ENCODE measurements around the gene HAPLN2.

HAPLN2 gene

DNA sequence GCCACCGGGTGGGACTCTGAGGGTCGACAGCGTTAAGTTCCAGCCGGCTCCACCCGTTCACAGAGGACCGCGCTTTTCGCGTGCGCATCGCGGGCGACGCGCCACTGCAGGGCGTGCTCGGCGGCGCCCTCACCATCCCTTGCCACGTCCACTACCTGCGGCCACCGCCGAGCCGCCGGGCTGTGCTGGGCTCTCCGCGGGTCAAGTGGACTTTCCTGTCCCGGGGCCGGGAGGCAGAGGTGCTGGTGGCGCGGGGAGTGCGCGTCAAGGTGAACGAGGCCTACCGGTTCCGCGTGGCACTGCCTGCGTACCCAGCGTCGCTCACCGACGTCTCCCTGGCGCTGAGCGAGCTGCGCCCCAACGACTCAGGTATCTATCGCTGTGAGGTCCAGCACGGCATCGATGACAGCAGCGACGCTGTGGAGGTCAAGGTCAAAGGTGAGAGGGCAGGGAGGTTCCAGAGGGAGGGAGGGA is 27.6 kb downstream of the HAPLN2 start:
- DNase-seq: no peak

- DNase-seq: no peak
Observed at GRCh38 chr1:156647351-156647750, 28.1 kb downstream of the HAPLN2 start.

GRCh38 chr1:156648496-156648895 is 29.3 kb downstream of the HAPLN2 start:
- no peak for DNase-seq

- peak; percentile 16 for DNase-seq
Observed at GRCh38 chr1:156648951-156649350, 29.7 kb downstream of the HAPLN2 start.

DNA sequence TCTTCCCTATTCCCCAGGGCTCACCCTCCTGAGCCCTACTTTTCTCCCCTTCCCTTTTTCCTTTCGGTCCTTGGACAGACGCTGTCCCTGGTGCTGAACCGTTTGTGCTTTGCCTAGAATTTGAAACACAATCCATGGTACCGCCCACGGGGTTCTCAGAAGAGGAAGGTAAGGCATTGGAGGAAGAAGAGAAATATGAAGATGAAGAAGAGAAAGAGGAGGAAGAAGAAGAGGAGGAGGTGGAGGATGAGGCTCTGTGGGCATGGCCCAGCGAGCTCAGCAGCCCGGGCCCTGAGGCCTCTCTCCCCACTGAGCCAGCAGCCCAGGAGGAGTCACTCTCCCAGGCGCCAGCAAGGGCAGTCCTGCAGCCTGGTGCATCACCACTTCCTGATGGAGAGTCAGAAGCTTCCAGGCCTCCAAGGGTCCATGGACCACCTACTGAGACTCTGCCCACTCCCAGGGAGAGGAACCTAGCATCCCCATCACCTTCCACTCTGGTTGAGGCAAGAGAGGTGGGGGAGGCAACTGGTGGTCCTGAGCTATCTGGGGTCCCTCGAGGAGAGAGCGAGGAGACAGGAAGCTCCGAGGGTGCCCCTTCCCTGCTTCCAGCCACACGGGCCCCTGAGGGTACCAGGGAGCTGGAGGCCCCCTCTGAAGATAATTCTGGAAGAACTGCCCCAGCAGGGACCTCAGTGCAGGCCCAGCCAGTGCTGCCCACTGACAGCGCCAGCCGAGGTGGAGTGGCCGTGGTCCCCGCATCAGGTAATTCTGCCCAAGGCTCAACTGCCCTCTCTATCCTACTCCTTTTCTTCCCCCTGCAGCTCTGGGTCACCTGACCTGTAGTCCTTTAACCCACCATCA is 33.1 kb downstream of the HAPLN2 start:
- DNase-seq: no peak

DNA sequence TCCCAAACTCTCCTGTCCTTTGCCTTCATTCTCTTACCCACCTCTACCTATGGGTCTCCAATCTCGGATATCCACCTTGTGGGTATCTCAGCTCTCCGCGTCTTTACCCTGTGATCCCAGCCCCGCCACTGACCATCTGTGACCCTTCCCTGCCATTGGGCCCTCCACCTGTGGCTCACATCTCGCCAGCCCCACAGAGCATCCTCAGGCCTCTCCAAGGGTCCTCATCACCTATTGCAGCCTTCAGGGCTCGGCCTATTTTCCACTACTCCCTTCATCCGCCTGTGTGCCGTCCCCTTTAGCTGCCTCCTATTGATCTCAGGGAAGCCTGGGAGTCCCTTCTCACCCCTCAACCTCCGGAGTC is 33.8 kb downstream of the HAPLN2 start:
- no peak for DNase-seq

DNA sequence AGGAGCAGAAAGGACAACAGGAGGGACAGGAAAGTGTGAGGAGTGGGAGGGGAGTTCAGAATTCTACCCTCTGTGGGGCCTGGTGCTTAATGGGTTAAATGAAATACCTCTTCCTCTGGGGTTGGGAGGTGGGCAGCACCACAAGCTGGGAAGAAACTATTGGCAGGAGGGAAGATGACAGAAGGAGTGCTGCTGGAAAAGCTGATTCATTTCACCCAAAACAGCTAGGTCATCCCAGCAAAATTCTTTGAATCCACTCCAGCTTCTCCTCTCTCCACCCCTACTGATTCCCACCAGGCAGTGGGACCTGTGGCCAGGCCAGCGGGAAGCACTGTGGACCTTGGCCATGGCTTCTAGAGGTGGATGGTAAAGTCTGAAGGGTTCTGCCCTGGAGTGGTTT is 35.5 kb downstream of the HAPLN2 start:
- peak; percentile 20 for DNase-seq

DNA sequence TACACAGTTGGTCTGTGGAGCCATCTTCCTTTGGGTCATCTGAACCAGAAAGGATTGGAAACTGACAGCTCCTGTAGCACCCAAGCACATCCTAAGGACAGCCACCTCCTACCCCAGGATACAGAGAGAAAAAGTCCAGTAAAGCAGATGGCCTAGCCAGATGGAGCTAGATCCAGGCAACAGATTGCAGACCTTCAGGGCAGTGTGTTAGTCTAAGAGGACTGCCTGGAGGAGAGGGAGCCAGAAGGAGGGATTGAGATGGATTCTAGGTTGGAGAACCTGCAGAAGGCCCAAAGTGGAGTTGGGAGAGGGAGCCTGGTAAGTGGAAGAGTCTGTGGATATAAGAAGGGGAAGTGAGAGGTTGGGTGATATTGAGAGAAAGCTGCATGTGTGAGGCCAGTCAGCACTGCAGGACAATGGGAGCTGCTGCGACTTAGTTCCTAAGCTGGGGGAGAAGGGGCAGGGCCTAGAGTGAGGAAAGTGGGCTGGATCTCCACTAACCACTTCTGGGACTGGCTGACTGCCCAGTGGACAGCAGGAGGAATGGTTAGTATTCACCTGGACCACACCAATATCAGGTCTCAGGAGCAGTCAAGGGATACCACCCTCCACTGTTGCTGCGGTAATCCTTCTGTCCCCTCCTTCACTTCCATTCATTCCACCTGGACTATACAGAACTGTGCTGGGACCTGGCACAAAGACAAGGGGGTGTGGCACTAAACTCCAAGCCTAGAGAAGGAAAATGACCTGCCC is 36.1 kb downstream of the HAPLN2 start:
- DNase-seq: peak; percentile 63

- DNase-seq: no peak
Observed at GRCh38 chr1:156655904-156656516, 36.8 kb downstream of the HAPLN2 start.

GRCh38 chr1:156656806-156657740 is 37.9 kb downstream of the HAPLN2 start:
- peak; percentile 77 for DNase-seq

DNA sequence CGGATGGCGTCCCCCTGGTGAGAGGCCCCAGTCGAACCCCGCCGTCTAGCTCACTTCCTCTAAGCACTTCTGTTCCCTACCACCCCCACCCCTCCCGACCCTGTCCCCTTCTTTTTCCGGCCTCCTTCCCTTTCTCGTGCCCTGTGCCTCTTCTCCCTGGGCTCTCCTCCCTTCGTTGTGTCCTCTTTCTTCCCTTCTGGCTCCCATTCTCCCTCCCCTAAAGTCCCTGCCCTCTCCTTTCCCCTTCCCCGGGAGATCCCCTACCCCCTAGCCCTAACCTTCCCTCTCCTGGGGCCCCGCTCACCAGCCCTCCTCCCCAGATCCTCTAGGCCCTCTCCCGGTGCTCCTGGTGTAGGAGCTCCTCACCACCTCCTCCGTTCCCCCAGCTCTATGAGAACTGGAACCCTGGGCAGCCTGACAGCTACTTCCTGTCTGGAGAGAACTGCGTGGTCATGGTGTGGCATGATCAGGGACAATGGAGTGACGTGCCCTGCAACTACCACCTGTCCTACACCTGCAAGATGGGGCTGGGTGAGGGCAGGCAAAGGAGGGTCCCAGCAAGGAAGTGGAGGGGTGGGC is 38.6 kb downstream of the HAPLN2 start:
- DNase-seq: peak; percentile 36

DNA sequence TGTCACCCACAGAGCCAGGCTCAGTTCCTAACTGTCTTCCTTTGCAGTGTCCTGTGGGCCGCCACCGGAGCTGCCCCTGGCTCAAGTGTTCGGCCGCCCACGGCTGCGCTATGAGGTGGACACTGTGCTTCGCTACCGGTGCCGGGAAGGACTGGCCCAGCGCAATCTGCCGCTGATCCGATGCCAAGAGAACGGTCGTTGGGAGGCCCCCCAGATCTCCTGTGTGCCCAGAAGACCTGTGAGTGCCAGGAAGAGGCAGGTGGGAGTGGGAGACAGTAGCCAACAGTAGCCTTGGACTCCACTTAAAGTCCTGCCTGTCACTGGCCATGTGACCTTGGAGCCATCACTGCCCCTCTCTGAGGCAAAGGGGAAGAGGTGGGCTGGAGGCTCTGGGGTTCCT is 39.3 kb downstream of the HAPLN2 start:
- no peak for DNase-seq

- DNase-seq: no peak
Observed at GRCh38 chr1:156658945-156659574, 39.8 kb downstream of the HAPLN2 start.

- no peak for DNase-seq
Observed at GRCh38 chr1:156659661-156659987, 40.4 kb downstream of the HAPLN2 start.

DNA sequence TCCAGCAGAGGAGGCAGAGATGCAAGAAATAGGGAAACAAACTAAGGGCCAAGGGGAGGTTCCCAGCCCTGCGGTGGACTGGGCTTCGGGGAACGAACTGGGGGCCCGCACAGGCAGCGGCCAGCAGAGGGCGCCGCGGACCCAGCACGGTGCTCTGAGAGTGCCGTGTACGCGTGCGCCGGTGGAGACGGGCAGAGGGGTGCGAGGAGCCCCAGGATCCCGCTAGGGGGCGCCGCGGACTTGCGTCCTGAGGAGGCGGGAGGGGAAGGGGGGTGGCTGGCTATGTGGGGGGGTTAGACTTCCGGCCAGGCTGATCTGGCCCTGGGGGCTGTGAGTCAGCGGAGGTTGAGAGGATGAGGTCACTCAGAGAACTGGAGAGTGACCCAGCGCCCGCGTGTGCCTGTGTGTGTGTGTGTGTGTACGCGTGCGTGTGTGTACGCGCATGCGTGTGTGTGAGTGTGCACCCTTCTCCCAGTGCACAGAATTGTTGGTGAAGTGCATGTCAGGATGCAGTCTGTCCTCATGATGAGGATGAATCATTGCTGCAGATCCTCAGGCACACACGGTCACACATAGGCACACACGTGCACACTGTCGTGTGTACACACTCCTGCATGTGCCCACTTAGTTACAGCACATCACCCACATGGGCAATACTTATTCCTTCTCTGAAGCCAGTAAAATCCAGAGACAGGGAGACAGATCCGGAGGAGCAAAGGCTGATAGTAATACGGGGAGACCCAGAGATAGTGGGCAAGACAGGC is 41.0 kb downstream of the HAPLN2 start:
- peak; percentile 98 for DNase-seq

DNA sequence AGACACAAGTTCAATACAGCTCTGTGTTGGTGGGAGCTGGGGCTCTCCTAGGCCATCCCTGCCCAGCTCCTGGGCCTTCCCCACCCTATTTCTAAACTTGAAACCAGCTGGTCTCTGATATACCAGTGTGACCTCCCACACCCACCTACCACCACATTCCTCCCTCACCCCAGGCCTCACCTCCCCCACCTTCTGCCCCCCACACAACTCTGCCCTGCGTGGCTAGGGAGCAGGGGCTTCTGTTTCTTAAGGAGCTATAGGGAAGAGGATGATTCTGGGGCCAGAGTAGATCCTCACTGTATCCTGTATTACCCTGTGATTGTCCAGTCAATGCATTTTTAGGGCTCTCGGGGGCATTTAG is 41.5 kb downstream of the HAPLN2 start:
- DNase-seq: no peak

DNA sequence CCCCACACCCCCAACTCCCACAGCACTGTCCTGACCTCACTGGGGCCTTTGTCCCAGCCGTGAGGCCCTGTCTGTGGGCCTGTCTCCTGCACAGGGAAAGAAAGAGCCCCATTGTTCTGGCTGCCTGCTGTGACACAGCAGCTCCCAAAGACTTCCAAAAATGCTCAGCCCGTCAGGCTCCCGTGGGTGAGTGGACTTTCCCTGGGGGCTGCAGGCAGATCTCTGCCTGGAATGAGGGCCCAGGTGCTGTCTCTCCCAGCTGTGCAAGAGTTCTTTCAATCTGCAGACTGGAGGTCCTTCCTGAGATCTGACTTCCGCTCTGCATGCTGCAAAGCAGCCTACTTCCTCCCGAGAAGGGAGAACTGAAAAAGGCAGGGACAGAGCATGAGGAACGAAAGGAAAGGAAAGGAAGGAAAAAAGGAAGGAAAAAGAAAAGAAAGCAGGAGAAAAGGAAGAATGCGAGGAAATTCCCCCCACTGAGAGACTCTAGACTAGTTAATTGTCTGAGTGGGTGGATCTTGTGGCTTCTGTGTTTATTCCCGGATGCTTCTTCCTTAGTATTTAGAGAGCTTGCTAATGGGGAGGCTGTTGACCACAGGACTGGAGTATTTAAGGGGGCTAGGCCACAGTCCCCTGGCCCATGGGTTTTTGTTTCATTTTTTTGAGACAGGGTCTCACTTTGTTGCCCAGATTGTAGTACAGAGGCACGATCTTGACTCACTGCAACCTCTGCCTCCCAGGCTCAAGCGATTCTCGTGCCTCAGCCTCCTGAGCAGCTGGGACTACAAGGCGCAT is 43.0 kb downstream of the HAPLN2 start:
- peak; percentile 32 for DNase-seq

DNA sequence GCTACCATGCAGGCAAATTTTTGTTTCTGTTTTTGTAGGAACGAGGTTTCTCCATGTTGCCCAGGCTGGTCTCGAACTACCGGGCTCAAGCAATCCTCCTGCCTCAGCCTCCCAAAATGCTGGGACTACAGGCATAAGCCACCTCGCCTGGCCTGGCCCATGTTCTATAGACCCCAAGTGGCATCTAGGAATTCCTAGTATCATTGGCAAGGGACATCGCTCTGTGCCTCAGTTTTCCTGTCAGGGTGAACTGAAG is 43.5 kb downstream of the HAPLN2 start:
- no peak for DNase-seq

- peak; percentile 27 for DNase-seq
Observed at GRCh38 chr1:156663178-156663577, 44.0 kb downstream of the HAPLN2 start.

DNA sequence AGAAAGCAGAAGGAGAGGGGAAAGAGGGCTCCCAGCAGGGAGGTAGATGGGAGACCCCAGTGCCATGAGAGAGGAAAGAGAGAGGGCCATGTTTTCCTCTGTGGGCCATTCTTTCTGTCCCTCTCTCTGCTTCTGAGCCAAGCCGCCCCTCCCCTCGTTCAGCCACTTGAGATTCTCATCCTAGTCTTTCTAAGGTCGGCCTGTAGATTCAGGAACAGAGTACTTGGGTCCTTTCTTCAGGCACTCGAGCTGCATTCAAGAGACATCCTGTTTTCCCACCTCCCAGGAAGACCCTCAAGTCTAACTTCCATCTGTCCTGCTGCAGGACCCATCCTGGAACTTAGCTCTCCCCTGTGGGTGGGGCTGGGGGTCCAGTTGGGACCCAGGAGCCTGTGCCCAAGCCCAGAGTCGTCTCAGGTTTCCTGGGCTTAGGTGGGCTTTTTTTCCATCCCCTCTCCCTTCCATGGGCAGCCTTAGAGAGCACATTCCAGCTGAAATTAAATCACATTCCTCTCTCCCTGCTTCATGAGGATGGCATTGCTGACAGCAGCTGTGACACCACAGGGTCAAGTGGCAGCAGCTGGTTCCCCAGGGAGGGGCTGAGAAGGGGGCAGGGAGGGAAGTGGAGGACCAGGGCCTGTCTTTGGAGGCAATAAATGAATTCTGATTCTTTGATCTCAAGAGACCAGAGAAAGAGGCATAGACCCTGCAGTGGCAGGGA is 45.0 kb downstream of the HAPLN2 start:
- peak; percentile 13 for DNase-seq
